ENCODE results near the gene SIGLEC6.
"Not testable (repeated sequence)": the region's sequence is repeated elsewhere in the genome, so short reads cannot be mapped to it uniquely, and the experiment has no call there.

The SIGLEC6 gene

GRCh38 chr19:51509823-51510660 lies 21.4 kb downstream of the SIGLEC6 start:
- no peak for DNase-seq (ENCODE audit: low spot score)
- no peak for FAIRE-seq

- DNase-seq (ENCODE audit: low spot score) (no peak), FAIRE-seq (no peak)
These were observed 23.3 kb downstream of the SIGLEC6 start for GRCh38 chr19:51508059-51508733.

DNA sequence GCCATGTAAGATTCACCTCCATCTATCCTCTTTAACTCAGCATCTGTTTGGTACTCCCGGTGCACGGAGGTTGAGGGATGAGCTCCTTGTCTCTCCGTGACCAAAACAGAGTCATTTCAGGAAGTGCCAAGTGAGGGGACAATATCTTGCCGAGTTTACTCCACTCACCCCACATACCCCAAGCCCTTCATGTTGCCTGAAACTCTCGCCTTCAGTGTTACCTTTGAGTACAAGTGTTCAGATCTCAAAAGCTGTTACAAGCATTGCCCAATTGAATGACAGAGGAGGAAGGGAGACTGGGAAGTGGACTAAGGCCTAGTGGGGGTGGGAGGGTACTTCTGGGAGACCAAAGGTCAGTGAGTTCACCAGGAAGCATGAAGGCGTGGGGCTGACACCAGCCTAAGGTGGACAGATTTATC lies 23.8 kb downstream of the SIGLEC6 start:
- DNase-seq (ENCODE audit: low spot score) (no peak), FAIRE-seq (no peak)

DNA sequence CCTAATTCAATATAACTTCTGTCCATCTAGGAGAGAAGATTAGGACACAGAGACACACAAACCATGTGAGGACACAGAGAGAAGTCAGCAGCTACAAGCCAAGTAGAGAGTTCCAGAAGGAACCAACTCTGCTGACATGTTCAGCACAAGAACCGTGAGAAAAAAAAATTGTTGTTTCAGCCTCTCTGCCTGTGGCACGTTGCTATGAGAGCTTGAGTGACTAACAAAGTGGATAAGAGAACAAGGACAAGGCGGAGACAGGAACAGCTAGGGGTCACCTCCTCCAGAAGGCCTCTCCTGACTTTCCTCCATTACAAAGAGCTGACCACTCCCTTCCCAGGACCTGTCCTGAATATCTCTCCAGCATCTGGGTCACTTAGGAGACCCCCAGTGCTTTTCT lies 24.3 kb downstream of the SIGLEC6 start:
- DNase-seq (ENCODE audit: low spot score) (no peak), FAIRE-seq (no peak)

DNA sequence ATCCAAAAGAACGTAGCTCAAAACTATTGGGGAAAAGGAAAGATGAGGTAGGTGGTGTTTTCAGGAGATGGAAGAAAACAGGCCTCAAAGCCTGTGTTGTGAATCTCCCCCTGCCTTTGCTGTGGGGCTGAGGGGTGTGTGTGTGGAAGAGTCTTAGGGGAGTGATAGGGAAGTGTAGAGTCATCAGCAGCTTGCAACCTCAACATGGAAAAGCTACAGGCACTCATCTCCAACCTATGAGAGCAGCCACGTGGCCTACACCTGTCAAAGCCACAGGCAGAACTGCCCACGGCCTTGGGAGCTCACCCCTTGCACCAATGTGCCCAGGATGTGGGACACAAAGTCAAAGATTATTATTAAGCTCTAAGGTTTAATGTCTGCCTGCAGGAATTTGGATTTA lies 25.6 kb downstream of the SIGLEC6 start:
- no peak for FAIRE-seq
- no peak for DNase-seq (ENCODE audit: low spot score)

DNA sequence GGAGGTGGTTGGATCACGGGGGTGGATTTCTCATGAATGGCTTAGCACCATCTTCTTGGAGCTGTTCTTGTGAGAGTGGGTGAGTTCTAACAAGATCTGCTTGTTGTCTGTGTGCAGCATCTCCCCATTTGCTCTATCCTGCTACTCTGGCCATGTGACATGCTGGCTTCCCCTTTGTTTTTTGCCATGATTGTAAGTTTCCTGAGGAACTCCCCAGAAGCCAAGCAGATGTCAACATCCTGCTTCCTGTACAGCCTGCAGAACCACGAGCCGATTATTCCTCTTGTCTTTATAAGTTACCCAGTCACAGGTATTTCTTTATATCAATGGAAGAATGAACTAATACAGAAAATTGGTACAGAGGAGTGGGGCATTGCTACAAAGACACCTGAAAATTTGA lies 27.6 kb downstream of the SIGLEC6 start:
- DNase-seq (ENCODE audit: low spot score), result no peak
- no peak for FAIRE-seq

GRCh38 chr19:51503286-51503817 lies 28.1 kb downstream of the SIGLEC6 start:
- no peak for DNase-seq (ENCODE audit: low spot score)
- no peak for FAIRE-seq

- DNase-seq (ENCODE audit: low spot score) (no peak), FAIRE-seq (no peak)
These were observed 29.7 kb downstream of the SIGLEC6 start, which contains the start of gene SIGLEC12 for GRCh38 chr19:51501594-51502263. TSS of gene SIGLEC12 (minus strand) at chr19:51501800. CDS start at chr19:51501733, 67 bp downstream.

- FAIRE-seq; DNase-seq (ENCODE audit: low spot score): not testable (repeated sequence)
These were observed 30.5 kb downstream of the SIGLEC6 start for GRCh38 chr19:51500931-51501330.

DNA sequence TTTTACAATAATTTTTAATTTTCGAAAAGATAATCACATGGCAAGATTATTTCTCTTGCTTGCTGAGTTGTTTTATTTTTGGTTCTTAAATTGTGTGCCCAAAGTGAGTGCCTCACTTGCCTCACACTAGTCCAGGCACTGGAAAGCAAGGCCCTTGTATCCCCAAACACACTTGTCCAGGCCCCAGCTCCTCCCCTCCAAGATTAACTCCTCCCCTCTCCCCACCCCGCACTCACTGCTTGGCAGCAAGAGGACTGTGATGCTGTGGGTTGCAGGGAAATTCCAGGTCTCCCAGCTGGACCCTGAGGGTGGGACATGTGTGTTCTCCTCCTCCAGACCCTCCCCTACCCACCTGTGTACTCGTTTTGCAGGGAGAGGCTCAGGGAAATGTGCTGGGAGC lies 33.8 kb downstream of the SIGLEC6 start:
- no peak for FAIRE-seq
- DNase-seq (ENCODE audit: low spot score), result no peak

- no peak for DNase-seq (ENCODE audit: low spot score)
These were observed 37.7 kb downstream of the SIGLEC6 start for GRCh38 chr19:51493776-51494175.

GRCh38 chr19:51491586-51491985 lies 39.9 kb downstream of the SIGLEC6 start:
- no peak for FAIRE-seq
- no peak for DNase-seq (ENCODE audit: low spot score)

More at GRCh38 chr19:51493776-51494175, 37.7 kb downstream of the SIGLEC6 start:
- no peak for FAIRE-seq

DNA sequence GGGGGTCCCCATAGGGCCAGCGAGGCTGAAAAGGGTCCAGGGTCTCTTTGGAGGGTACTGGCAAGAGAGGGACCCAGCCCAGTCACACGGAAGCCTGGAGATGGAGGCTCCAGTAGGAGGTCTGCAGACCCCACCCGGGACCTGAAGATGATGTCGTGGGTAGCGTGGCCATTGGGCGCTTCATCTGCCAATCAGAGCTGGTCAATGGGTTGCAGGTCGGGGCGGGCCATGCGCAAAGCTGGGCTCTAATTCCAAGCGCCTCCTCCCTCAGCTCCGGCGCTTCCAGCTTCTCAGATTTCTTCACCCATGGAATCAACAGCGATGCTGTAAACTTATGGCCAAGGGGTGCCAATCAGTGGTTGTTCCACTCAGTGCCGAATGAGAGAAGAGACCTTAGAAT lies 40.8 kb downstream of the SIGLEC6 start:
- DNase-seq (ENCODE audit: low spot score), result no peak
- no peak for FAIRE-seq

- FAIRE-seq, result no peak
- DNase-seq (ENCODE audit: low spot score), result no peak
These were observed 42.4 kb downstream of the SIGLEC6 start for GRCh38 chr19:51489113-51489512.

GRCh38 chr19:51488491-51488890 lies 43.0 kb downstream of the SIGLEC6 start:
- no peak for FAIRE-seq
- DNase-seq (ENCODE audit: low spot score), result no peak

DNA sequence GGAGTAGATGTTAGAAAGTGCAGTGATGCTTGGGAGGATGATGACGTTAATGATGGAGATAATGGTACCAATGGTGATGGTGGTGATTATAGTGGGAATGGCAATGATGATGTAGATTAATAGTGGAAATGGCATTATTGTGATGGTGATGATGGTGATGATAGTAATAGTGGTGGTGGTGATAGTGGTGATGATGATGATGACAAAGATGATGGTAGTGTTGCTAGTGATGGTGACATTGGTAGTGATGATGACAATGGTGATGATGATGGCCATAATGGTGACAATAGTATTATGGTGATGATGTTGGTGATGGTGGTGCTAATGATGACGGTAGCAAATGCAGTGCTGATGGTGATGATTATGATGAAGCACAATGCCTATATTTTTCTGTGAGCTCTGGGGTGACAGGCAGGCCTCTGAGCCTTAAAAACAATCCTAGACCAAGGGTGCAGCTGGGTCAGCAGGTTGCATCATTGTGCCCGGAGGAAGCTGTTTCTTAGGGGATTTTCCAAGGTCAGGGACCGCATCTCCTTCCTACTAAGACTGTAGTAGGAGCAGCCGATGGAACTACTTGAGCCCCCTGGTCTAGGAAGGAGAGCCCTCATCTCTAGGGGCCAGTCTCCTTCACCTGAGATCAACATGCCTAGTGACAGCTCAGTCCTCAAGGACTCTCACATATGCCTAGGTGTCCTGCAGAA lies 45.4 kb downstream of the SIGLEC6 start:
- no peak for FAIRE-seq
- no peak for DNase-seq (ENCODE audit: low spot score)

DNA sequence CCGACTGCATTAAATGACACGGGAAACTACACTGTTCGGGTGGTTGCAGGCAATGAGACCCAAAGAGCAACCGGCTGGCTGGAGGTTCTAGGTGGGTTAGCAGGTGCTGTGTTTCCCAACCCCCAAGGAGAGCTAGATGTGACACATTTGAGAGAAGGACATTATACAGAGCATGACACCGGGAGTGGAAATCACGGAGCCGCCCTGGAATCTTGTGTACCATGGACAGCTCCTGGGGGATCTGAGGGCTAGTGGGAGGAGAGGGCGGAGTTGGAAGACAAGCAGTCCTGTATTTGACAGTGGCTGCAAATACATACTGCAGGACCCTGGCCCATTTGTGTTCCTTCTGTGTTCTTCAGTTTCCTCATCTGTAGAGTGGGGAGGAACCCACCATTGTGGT lies 50.9 kb downstream of the SIGLEC6 start:
- FAIRE-seq (no peak), DNase-seq (ENCODE audit: low spot score) (no peak)

- DNase-seq (ENCODE audit: low spot score) (no peak), FAIRE-seq (no peak)
These were observed 51.7 kb downstream of the SIGLEC6 start for GRCh38 chr19:51479531-51480331.

DNA sequence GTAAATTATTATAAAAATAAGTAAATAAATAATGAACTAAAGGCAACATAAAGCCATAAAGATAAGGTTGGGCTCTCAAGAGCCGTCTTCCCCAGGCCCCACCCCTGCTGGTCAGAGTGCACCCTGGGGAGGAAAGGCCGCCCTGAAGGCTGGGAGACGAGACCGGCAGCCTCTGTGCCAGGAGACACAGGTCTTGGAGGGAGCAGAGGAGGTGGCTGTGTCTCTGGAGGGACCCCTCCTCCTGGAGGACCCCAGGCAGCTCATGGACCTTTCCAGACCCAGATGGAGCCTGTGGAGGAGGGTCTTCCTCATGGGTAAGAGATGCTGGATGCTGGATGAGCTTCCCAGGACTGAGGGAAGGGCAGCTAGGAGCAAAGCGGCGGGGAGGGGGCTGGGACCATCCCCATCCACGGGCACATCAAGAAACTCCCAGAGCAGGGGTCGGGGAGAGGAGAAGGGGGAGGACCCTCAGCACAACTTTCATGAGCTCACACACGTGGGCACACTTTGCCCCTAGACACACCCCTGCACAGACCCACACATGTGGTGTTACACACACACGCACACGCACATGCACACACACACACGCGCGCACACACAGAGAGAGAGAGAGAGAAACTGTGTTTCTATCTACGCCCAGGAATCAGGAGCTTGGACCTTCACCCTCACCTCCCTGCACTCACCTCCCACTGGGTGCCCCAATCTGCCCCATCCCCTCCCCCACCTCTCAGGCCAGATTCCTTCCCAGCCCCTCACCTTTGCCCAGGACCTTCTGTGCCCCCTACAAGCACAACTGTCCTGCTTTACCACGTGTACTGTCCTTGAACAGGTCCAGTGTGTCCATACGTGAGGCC lies 52.9 kb downstream of the SIGLEC6 start, which contains the start of gene CEACAM18:
TSS of gene CEACAM18 (plus strand) at position 159 of the 854 bp plus-strand sequence.
- DNase-seq (ENCODE audit: low spot score) (no peak), FAIRE-seq (no peak)
